Measurements from ENCODE around the gene ARHGAP6.

ARHGAP6 gene

GRCh38 chrX:11197671-11198070 lies 468.0 kb downstream of the ARHGAP6 start:
- H3K9me2 ChIP-seq (replicated peaks; ENCODE audit: insufficient read depth, low read length): no peaks in the 10 kb centered on the region

GRCh38 chrX:11196476-11196875 lies 469.2 kb downstream of the ARHGAP6 start:
- Histone ChIP-seq H3K4me3 (ENCODE audit: low read length) (no peak overlapping the region), H3F3A (ENCODE audit: insufficient read depth, low read length) (peaks cover 8% of the 10 kb centered on the region), H4K20me1 (ENCODE audit: insufficient read depth, low read length) (no peaks in the 10 kb centered on the region), H3K4me2 (ENCODE audit: low read depth, low read length) (no peak overlapping the region), H2AFZ (ENCODE audit: low read length) (no peak overlapping the region), H3K27me3 (replicated peaks; ENCODE audit: insufficient read depth, low read length) (no peaks in the 10 kb centered on the region), H3K36me3 (replicated peaks; ENCODE audit: insufficient read depth, low read length) (no peaks in the 10 kb centered on the region), H3K9me2 (replicated peaks; ENCODE audit: insufficient read depth, low read length) (no peaks in the 10 kb centered on the region), H3K4me1 (ENCODE audit: low read length) (peaks cover 29% of the 10 kb centered on the region), H3K9me3 (replicated peaks; ENCODE audit: insufficient read depth, low read length) (no peaks in the 10 kb centered on the region), H3K9ac (ENCODE audit: low read length) (no peak overlapping the region), H3K79me2 (ENCODE audit: low read length) (peaks cover 3% of the 10 kb centered on the region; the same call in 1 of the 2 replicates), H3K27ac (ENCODE audit: low read length) (no peak overlapping the region)
- no peak for DNase-seq
- TF ChIP-seq EZH2phosphoT487 (IDR thresholded peaks at IDR 0.05; ENCODE audit: low read length) (no peak), EZH2 (optimal IDR thresholded peaks at IDR 0.05; ENCODE audit: low read depth, low read length) (no peak), CTCF (IDR thresholded peaks at IDR 0.05; ENCODE audit: low read length) (no peak)

More at GRCh38 chrX:11197671-11198070, 468.0 kb downstream of the ARHGAP6 start:
- Histone ChIP-seq H3K27ac (ENCODE audit: low read length) (no peak overlapping the region), H4K20me1 (ENCODE audit: insufficient read depth, low read length) (no peaks in the 10 kb centered on the region), H3K4me3 (ENCODE audit: low read length) (no peak overlapping the region), H3K27me3 (replicated peaks; ENCODE audit: insufficient read depth, low read length) (no peaks in the 10 kb centered on the region), H3K9ac (ENCODE audit: low read length) (no peak overlapping the region), H3F3A (ENCODE audit: insufficient read depth, low read length) (peaks cover 4% of the 10 kb centered on the region), H3K79me2 (ENCODE audit: low read length) (peaks cover 3% of the 10 kb centered on the region; the same call in 1 of the 2 replicates), H3K4me1 (ENCODE audit: low read length) (peaks cover 25% of the 10 kb centered on the region), H3K9me3 (replicated peaks; ENCODE audit: insufficient read depth, low read length) (no peaks in the 10 kb centered on the region), H3K4me2 (ENCODE audit: low read depth, low read length) (no peak overlapping the region), H3K36me3 (replicated peaks; ENCODE audit: insufficient read depth, low read length) (no peaks in the 10 kb centered on the region), H2AFZ (ENCODE audit: low read length) (no peak overlapping the region)
- DNase-seq: no peak
- TF ChIP-seq EZH2phosphoT487 (IDR thresholded peaks at IDR 0.05; ENCODE audit: low read length) (no peak), CTCF (IDR thresholded peaks at IDR 0.05; ENCODE audit: low read length) (no peak), EZH2 (optimal IDR thresholded peaks at IDR 0.05; ENCODE audit: low read depth, low read length) (no peak)

- Histone ChIP-seq H4K20me1 (ENCODE audit: insufficient read depth, low read length) (no peaks in the 10 kb centered on the region), H3K4me2 (ENCODE audit: low read depth, low read length) (peak overlapping the region; percentile 24; the same call in 1 of the 2 replicates), H3K36me3 (replicated peaks; ENCODE audit: insufficient read depth, low read length) (no peaks in the 10 kb centered on the region), H3K9me3 (replicated peaks; ENCODE audit: insufficient read depth, low read length) (no peaks in the 10 kb centered on the region), H3K4me3 (ENCODE audit: low read length) (no peak overlapping the region), H3K27ac (ENCODE audit: low read length) (no peak overlapping the region), H3K79me2 (ENCODE audit: low read length) (peaks cover 3% of the 10 kb centered on the region; the same call in 1 of the 2 replicates), H3K9me2 (replicated peaks; ENCODE audit: insufficient read depth, low read length) (no peaks in the 10 kb centered on the region), H3K9ac (ENCODE audit: low read length) (no peak overlapping the region), H2AFZ (ENCODE audit: low read length) (no peak overlapping the region), H3K4me1 (ENCODE audit: low read length) (peaks cover 38% of the 10 kb centered on the region), H3K27me3 (replicated peaks; ENCODE audit: insufficient read depth, low read length) (no peaks in the 10 kb centered on the region), H3F3A (ENCODE audit: insufficient read depth, low read length) (peaks cover 19% of the 10 kb centered on the region)
- no peak for DNase-seq
- no peak for TF ChIP-seq EZH2phosphoT487 (IDR thresholded peaks at IDR 0.05; ENCODE audit: low read length)
Observed at GRCh38 chrX:11193035-11193469, 472.7 kb downstream of the ARHGAP6 start.

GRCh38 chrX:11190745-11191510 lies 474.8 kb downstream of the ARHGAP6 start:
- Histone ChIP-seq H3K36me3 (replicated peaks; ENCODE audit: insufficient read depth, low read length) (no peaks in the 10 kb centered on the region), H3K27ac (ENCODE audit: low read length) (peak overlapping the region; percentile 88), H3K79me2 (ENCODE audit: low read length) (peaks cover 3% of the 10 kb centered on the region; the same call in 1 of the 2 replicates), H3K4me3 (ENCODE audit: low read length) (peak overlapping the region; percentile 46), H3K9ac (ENCODE audit: low read length) (peak overlapping the region; percentile 68), H3K4me2 (ENCODE audit: low read depth, low read length) (peak overlapping the region; percentile 87), H3K9me2 (replicated peaks; ENCODE audit: insufficient read depth, low read length) (no peaks in the 10 kb centered on the region), H3F3A (ENCODE audit: insufficient read depth, low read length) (peaks cover 19% of the 10 kb centered on the region), H2AFZ (ENCODE audit: low read length) (no peak overlapping the region), H3K27me3 (replicated peaks; ENCODE audit: insufficient read depth, low read length) (no peaks in the 10 kb centered on the region), H4K20me1 (ENCODE audit: insufficient read depth, low read length) (no peaks in the 10 kb centered on the region), H3K4me1 (ENCODE audit: low read length) (peaks cover 38% of the 10 kb centered on the region), H3K9me3 (replicated peaks; ENCODE audit: insufficient read depth, low read length) (no peaks in the 10 kb centered on the region)
- DNase-seq: peak; percentile 81
- TF ChIP-seq EZH2phosphoT487 (IDR thresholded peaks at IDR 0.05; ENCODE audit: low read length): no peak
- no peak for TF ChIP-seq EZH2 (optimal IDR thresholded peaks at IDR 0.05; ENCODE audit: low read depth, low read length)
